ENCODE data around the gene GSTA2.
"Not testable (repeated sequence)": the region's sequence is repeated elsewhere in the genome, so short reads cannot be mapped to it uniquely, and the experiment has no call there.

Gene GSTA2

GRCh38 chr6:52760105-52760765, 3.0 kb downstream of the GSTA2 start:
- 73% methylated on average over 1 of the region's 6 CpGs for WGBS
- Histone ChIP-seq H2BK12ac (ENCODE audit: low read length in 2 of 2) (no peak overlapping the region), H3K79me1 (replicated peaks; ENCODE audit: low read length, poor library complexity, severe bottlenecking) (no peaks in the 10 kb centered on the region), H3K4ac (ENCODE audit: low read depth in 1 of 2, low read length in 2 of 2) (no peak overlapping the region), H3K9me3 (ENCODE audit: control insufficient read depth, low read length) (no peaks in the 10 kb centered on the region), H3K9ac (ENCODE audit: low read length) (no peak overlapping the region), H3K36me3 (ENCODE audit: control insufficient read depth in 1 of 2, insufficient read depth in 2 of 2, low read depth in 1 of 2, low read length in 2 of 2) (no peaks in the 10 kb centered on the region), H4K91ac (ENCODE audit: low read length) (no peak overlapping the region), H3K4me3 (ENCODE audit: insufficient read depth in 1 of 2, low read depth in 1 of 2, low read length in 2 of 2) (no peak overlapping the region), H2AFZ (ENCODE audit: low read depth, low read length) (no peak overlapping the region), H3K27me3 (ENCODE audit: control insufficient read depth in 1 of 2, insufficient read depth in 1 of 2, low read length in 2 of 2) (peaks cover 0 to 3% of the 10 kb centered on the region in 2 experiments), H3K4me1 (ENCODE audit: control insufficient read depth, insufficient read depth, low read depth, low read length) (no peaks in the 10 kb centered on the region), H2AK5ac (ENCODE audit: low read length, severe bottlenecking) (no peak overlapping the region), H3K18ac (ENCODE audit: low read depth in 1 of 2, low read length in 2 of 2) (no peak overlapping the region), H3K27ac (ENCODE audit: low read length, poor library complexity, severe bottlenecking) (no peak overlapping the region), H4K8ac (ENCODE audit: low read length) (no peak overlapping the region), H2BK15ac (ENCODE audit: low read depth, poor library complexity, severe bottlenecking) (no peak overlapping the region), H2BK120ac (ENCODE audit: low read depth, low read length) (no peak overlapping the region), H3K4me2 (ENCODE audit: low read length, poor library complexity, severe bottlenecking) (no peak overlapping the region), H3K23ac (ENCODE audit: low read length in 2 of 2) (no peak overlapping the region), H3K14ac (ENCODE audit: low read length in 2 of 2) (no peak overlapping the region), H2BK5ac (ENCODE audit: low read depth, low read length, poor library complexity, severe bottlenecking) (no peak overlapping the region)
- no peak for DNase-seq

GRCh38 chr6:52759085-52759484, 4.2 kb downstream of the GSTA2 start:
- Histone ChIP-seq H4K8ac (ENCODE audit: low read length) (no peak overlapping the region), H3K27me3 (ENCODE audit: control insufficient read depth in 1 of 2, insufficient read depth in 1 of 2, low read length in 2 of 2) (peaks cover 0 to 3% of the 10 kb centered on the region in 2 experiments), H3K23ac (ENCODE audit: low read length in 2 of 2) (no peak overlapping the region), H4K91ac (ENCODE audit: low read length) (no peak overlapping the region), H2BK12ac (ENCODE audit: low read length in 2 of 2) (no peak overlapping the region), H3K79me1 (replicated peaks; ENCODE audit: low read length, poor library complexity, severe bottlenecking) (no peaks in the 10 kb centered on the region), H2BK120ac (ENCODE audit: low read depth, low read length) (no peak overlapping the region), H3K27ac (ENCODE audit: low read length, poor library complexity, severe bottlenecking) (no peak overlapping the region), H3K14ac (ENCODE audit: low read length in 2 of 2) (no peak overlapping the region), H3K4me1 (ENCODE audit: control insufficient read depth, insufficient read depth, low read depth, low read length) (no peaks in the 10 kb centered on the region), H3K9ac (ENCODE audit: low read length) (no peak overlapping the region), H3K9me3 (ENCODE audit: control insufficient read depth, low read length) (no peaks in the 10 kb centered on the region), H2BK15ac (ENCODE audit: low read depth, poor library complexity, severe bottlenecking) (no peak overlapping the region), H3K4me2 (ENCODE audit: low read length, poor library complexity, severe bottlenecking) (no peak overlapping the region), H3K18ac (ENCODE audit: low read depth in 1 of 2, low read length in 2 of 2) (no peak overlapping the region), H2BK5ac (ENCODE audit: low read depth, low read length, poor library complexity, severe bottlenecking) (no peak overlapping the region), H2AK5ac (ENCODE audit: low read length, severe bottlenecking) (no peak overlapping the region), H3K36me3 (ENCODE audit: control insufficient read depth in 1 of 2, insufficient read depth in 2 of 2, low read depth in 1 of 2, low read length in 2 of 2) (no peaks in the 10 kb centered on the region), H3K4me3 (ENCODE audit: insufficient read depth in 1 of 2, low read depth in 1 of 2, low read length in 2 of 2) (no peak overlapping the region), H2AFZ (ENCODE audit: low read depth, low read length) (no peak overlapping the region), H3K4ac (ENCODE audit: low read depth in 1 of 2, low read length in 2 of 2) (no peak overlapping the region)
- WGBS = no CpG with 5 or more reads among the region's 1 CpG
- DNase-seq = no peak

- not testable (repeated sequence) for H4K8ac ChIP-seq (ENCODE audit: low read length); H2BK15ac ChIP-seq (ENCODE audit: low read depth, poor library complexity, severe bottlenecking); H3K36me3 ChIP-seq (ENCODE audit: control insufficient read depth in 1 of 2, insufficient read depth in 2 of 2, low read depth in 1 of 2, low read length in 2 of 2); H3K4me1 ChIP-seq (ENCODE audit: control insufficient read depth, insufficient read depth, low read depth, low read length); H4K91ac ChIP-seq (ENCODE audit: low read length); H3K9me3 ChIP-seq (ENCODE audit: control insufficient read depth, low read length); DNase-seq; H3K27ac ChIP-seq (ENCODE audit: low read length, poor library complexity, severe bottlenecking); H3K14ac ChIP-seq (ENCODE audit: low read length in 2 of 2); H3K4ac ChIP-seq (ENCODE audit: low read depth in 1 of 2, low read length in 2 of 2); H3K9ac ChIP-seq (ENCODE audit: low read length); H2AFZ ChIP-seq (ENCODE audit: low read depth, low read length); H3K18ac ChIP-seq (ENCODE audit: low read depth in 1 of 2, low read length in 2 of 2); H2AK5ac ChIP-seq (ENCODE audit: low read length, severe bottlenecking); H3K4me2 ChIP-seq (ENCODE audit: low read length, poor library complexity, severe bottlenecking); H3K4me3 ChIP-seq (ENCODE audit: insufficient read depth in 1 of 2, low read depth in 1 of 2, low read length in 2 of 2); H2BK5ac ChIP-seq (ENCODE audit: low read depth, low read length, poor library complexity, severe bottlenecking); H3K79me1 ChIP-seq (replicated peaks; ENCODE audit: low read length, poor library complexity, severe bottlenecking); H3K23ac ChIP-seq (ENCODE audit: low read length in 2 of 2); H2BK120ac ChIP-seq (ENCODE audit: low read depth, low read length); H3K27me3 ChIP-seq (ENCODE audit: control insufficient read depth in 1 of 2, insufficient read depth in 1 of 2, low read length in 2 of 2); H2BK12ac ChIP-seq (ENCODE audit: low read length in 2 of 2)
- WGBS = 79% methylated on average over 7 of the region's 7 CpGs
These were observed 5.5 kb downstream of the GSTA2 start for GRCh38 chr6:52757651-52758338.

- Histone ChIP-seq H3K27me3 (ENCODE audit: control insufficient read depth in 1 of 2, insufficient read depth in 1 of 2, low read length in 2 of 2) (no peaks in the 10 kb centered on the region), H3K18ac (ENCODE audit: low read depth in 1 of 2, low read length in 2 of 2) (no peak overlapping the region), H3K36me3 (ENCODE audit: control insufficient read depth in 1 of 2, insufficient read depth in 2 of 2, low read depth in 1 of 2, low read length in 2 of 2) (no peaks in the 10 kb centered on the region), H3K4me3 (ENCODE audit: insufficient read depth in 1 of 2, low read depth in 1 of 2, low read length in 2 of 2) (no peak overlapping the region), H4K91ac (ENCODE audit: low read length) (no peak overlapping the region), H3K4ac (ENCODE audit: low read depth in 1 of 2, low read length in 2 of 2) (no peak overlapping the region), H3K4me1 (ENCODE audit: control insufficient read depth, insufficient read depth, low read depth, low read length) (no peaks in the 10 kb centered on the region), H2BK120ac (ENCODE audit: low read depth, low read length) (no peak overlapping the region), H2BK5ac (ENCODE audit: low read depth, low read length, poor library complexity, severe bottlenecking) (no peak overlapping the region), H2BK12ac (ENCODE audit: low read length in 2 of 2) (no peak overlapping the region), H3K79me1 (replicated peaks; ENCODE audit: low read length, poor library complexity, severe bottlenecking) (no peaks in the 10 kb centered on the region), H2AK5ac (ENCODE audit: low read length, severe bottlenecking) (no peak overlapping the region), H2AFZ (ENCODE audit: low read depth, low read length) (no peak overlapping the region), H3K14ac (ENCODE audit: low read length in 2 of 2) (no peak overlapping the region), H2BK15ac (ENCODE audit: low read depth, poor library complexity, severe bottlenecking) (no peak overlapping the region), H3K4me2 (ENCODE audit: low read length, poor library complexity, severe bottlenecking) (no peak overlapping the region), H4K8ac (ENCODE audit: low read length) (no peak overlapping the region), H3K9ac (ENCODE audit: low read length) (no peak overlapping the region), H3K23ac (ENCODE audit: low read length in 2 of 2) (no peak overlapping the region), H3K27ac (ENCODE audit: low read length, poor library complexity, severe bottlenecking) (no peak overlapping the region), H3K9me3 (ENCODE audit: control insufficient read depth, low read length) (peaks cover 8% of the 10 kb centered on the region)
- WGBS = 91% methylated on average over 3 of the region's 3 CpGs
- DNase-seq = no peak
These were observed 8.8 kb downstream of the GSTA2 start for GRCh38 chr6:52754443-52754842.

Measured in mesenchymal stem cell (in vitro differentiated cells and primary cell).